NCI-H1436 treated with DMSO at 0.1 percent for 48 hours (cell line): ENCODE data around the gene ABCC6.
"Not testable (repeated sequence)": the region's sequence is repeated elsewhere in the genome, so short reads cannot be mapped to it uniquely, and the experiment has no call there.

Experiments
- DNase-seq: peaks from one replicate; lab custom pipeline; 2025; lab: John Stamatoyannopoulos, UW

Gene ABCC6

DNA sequence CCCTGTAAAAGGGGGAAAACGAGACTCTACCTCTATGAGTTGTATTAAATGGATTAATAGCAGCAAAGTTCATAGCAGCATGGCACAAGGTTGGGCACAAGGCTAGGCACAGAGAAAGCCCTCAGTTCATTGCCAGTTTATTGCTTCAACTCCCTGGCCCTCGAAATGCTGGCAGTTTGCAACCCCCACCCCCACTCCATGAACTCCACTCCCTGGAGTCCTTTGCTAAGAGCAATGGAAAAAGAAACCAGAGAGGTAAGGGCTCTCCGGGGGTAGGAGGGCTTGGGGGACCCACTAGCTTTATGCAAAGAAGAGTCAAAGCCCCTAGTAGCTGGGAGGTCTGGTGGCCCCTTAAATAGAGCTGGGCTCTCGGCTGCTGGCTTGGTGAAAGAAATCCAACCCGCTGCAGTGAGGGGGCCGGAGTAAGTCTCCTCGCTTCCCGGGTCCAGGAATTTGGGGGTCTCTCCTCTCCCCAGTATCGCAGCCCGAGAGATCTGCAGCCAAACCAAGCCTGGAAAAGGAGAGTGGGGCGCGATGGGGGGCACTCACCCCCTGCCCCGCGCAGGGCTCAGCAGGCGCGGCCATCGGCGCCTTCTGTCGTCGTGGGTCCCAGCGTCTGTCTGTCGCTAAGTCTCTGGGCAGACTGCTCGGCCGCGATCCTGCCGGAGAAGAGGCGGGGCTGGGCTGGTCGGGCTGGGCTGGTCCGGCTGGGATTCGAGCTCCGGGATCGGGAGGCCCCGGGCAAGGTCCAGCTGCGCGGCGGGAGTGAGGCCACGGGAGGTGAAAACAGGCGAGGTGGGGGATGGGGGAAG lies at the start of gene ABCC6:
Gene ABCC6 (minus strand): TSS at position 645 of the 812 bp plus-strand sequence. CDS start 60 bp downstream, at position 585.
- not testable (repeated sequence) for DNase-seq

DNA sequence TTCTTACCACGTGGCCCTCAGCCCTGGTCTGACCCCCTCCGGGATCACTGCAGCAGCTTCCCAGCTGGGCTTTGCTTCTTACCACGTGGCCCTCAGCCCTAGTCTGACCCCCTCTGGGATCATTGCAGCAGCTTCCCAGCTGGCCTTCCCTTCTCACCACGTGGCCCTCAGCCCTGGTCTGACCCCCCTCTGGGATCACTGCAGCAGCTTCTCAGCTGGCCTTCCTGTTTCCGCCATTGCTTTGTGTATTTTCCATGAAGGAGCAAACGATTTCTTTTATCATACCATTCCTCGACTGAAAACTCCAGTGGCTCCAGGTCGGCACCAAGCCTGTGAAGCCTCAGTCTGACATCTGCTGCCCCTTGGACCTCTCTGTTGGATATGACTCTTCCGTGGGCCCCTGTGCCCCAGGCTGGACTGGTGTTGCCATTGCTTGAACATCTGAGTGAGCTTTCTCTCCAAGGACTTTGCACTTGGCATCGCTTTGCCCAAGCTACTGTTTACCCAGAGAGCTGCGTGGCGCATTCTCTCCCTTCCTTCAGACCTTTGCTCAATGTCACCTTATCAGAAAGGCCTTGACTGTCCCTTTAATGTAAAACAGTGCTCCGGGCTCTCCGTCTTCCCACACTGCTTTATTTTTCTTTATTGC lies 49.4 kb upstream of the ABCC6 start:
- DNase-seq: not testable (repeated sequence)

DNA sequence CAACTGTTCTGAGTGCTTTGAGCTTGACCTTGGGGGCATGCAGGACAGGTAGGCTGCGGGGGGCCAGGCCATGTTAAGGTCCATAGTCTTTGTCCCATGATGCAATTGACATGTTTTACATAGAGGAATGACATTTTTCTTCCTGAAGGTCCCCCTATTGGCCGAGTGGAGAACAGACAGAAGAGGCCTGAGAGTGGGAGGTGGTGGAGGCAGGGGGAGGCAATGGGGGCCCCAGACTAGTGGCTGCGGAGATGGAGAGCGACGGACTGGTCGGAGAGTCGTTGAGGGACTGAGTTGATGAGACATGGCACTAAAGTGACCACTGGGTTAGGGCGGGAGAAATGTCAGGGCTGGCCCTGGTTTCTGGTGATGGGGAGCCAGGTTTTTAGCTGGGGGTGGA lies 48.4 kb upstream of the ABCC6 start:
- not testable (repeated sequence) for DNase-seq

DNA sequence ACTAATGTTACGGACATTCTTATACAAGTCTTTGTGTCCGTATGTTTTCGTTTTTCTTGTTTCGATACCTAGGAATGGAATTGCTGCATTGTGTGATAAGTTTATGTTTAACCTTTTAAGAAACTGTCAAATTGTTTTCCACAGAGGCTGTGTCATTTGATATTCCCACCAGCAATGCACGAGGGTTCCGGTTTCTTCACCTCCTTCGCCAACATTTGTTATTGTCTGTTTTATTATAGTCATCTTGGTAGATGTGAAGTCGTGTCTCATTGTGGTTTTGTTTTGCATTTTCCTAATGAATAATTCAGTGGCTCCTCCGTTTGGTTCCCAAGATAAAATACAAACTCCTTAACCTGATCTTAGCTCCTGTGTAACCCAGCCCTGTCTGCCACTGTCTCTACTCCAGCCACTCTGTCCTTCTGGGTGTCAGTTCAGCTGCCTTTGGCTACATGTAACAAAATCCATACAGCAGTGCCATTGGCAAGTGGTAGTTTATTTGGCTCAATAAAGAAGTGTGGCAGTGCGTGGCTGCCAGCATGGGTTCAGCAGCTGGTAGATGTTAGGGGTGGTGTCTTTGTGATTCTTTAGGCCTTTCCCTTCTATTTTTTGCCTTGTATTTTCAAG lies 45.0 kb upstream of the ABCC6 start:
- DNase-seq: not testable (repeated sequence)

DNA sequence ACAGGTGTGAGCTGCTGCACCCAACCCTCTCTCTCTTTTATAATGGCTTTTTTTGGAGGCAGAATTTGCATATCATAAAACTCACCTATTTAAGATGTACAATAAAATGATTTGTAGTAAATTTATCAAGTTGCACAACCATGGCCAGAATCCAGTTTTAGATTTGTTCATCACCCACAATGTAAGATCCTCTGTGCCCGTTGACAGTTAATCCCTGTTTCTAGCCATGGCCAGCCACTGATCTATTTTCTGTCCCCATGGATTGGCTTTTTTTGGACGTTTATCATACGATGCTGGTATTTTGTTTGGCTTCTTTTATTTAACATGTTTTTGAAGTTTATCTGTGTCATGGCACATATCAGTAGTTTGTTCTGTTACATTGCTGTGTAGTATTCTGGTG lies 44.4 kb upstream of the ABCC6 start:
- DNase-seq: not testable (repeated sequence)

DNA sequence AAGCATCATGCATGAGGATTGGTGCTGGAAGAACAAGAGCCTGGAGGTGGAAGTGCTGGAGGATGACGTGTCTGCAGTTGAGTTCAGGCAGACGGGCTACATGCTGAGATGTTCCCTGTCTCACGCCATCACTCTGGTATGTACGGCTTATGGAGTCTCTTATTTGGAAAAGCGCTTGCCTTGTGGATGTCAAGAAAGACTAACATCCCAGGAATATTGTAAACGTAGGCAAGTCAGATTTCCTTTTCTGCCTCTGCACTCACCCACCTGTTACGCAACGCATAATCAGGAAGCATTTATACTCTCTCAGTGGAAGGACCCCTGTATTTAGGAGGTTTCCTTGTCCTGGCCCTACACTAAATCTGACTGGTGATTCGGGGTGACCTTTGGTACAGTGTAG lies 41.8 kb upstream of the ABCC6 start:
- DNase-seq: not testable (repeated sequence)

DNA sequence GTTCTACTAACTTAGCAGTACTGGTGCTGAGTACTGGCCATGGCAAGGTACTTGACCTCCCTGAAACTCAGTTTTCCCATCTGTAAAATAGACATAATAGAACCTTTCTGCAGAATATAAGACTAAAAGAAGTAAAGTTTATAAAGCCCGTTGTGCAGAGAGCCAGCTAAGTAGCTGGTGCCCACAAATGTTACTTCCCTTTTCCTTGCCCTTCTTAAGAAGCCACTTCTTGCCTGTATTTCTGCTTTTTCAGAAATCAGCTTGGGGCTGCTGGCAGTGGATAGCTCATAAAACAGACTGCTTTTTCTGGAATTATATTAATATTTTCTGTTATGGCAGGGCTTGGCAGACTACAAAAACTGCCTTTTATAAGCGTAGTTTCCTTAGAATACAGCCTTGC lies 40.7 kb upstream of the ABCC6 start:
- not testable (repeated sequence) for DNase-seq

DNA sequence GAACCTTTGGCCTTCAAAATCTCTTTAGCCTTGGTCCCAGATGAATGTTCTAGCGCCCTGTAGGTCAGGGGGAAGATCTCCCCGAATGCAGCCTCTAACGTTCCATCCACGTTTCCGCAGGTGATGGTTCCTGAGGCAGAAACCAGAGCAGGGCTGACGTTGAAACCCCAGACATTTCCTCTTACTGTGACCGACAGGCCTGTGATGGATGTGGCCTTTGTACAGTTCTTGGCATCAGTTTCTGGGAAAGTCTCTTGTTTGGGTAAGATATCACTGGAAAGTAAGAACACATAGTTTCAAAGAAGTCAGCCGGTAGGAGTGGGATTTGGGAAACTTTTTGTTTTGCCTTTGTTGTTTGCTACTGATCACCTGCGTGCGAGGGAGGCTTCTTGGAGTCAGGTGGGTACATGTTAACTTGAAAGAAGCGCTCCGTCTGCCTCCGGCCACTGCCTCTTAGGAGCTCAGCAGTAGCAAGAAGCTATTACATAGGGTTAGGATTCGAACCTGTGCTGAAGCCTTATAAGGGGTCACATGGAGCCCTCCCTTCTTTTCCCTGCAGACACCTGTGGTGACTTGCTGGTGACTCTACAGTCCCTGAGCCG lies 39.8 kb upstream of the ABCC6 start:
- not testable (repeated sequence) for DNase-seq

DNA sequence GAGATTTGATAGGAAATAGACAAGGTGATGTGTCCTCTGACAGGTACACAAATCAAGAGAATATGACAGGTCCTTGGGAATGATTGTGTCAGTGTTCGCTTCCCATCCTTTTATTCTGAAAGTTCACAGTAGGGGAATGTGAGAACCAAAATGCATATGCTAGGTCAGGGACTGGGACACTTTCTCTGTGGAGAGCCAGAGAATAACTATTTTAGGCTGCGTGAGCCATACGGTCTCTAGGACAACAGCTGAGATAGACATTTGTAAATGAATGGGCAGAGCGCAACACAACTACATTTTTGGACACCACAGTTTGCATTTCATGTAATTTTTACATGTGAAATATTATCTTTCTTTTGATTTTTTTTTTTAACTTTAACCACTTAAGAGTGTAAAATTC lies 36.7 kb upstream of the ABCC6 start:
- not testable (repeated sequence) for DNase-seq

DNA sequence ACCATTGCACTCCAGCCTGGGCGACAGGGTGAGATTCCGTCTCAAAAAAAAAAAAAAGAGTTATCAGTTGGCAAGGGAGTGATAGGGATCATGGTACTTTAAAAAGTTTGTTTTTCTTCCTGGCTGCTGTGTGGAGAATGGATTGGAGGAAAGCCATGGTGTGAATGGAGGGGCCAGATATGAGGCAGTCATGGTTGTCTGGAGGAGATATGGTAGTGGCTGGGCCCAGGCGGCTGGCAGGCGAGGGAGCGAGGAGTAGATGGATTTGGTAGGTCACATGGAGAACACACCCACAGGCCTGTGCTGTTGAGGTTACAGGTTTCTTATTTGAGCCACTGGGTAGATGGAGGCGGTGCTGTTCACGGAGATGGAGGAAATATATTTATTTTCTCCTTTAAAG lies 35.5 kb upstream of the ABCC6 start:
- not testable (repeated sequence) for DNase-seq

DNA sequence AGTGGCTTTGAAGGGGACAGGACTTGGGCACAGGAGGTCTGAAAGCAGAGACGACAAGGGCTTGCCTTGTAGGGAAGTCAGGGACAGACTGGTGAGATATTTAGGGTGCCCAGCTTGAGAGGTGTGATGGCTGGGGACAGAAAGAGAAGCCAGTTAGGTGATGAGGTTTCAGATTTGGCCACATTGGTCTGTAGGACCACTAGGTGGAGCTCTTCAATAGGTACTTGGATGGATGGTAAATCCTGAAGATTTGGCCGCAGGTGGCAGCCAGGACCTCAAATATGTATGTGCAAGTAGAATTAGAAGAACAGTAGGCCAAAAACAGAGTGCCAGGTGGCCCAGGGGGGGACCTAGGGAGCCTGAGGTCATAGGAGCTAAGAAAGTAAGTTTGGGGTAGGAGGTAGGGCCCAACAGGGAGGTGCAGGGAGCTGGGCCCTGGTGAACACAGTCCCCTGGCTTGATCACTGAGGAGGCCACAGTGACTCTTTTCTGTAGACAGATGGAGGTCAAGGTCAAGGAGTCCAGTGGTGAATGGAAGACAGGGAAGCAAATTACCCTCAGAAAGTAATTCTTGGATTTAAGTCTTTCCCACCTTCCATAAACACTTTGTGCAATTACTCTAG lies 34.1 kb upstream of the ABCC6 start:
- DNase-seq: not testable (repeated sequence)

DNA sequence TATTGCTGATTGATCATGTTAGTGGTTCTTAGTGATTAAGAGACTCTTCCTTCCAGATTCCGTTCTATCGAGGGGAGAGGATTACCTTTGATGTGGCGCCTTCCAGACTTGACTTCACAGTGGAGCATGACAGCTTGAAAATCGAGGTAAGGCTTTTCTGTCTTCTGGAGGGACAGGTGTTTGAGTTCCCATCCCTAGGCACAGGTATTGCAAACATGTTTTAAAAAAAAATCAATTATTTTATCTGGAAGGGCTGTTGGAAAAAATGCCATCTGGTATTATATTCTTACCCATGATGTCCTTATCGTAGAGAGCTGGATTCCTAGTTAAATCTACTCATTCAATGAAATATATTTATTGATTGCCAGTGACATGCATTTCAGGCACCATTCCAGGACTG lies 29.1 kb upstream of the ABCC6 start:
- not testable (repeated sequence) for DNase-seq

DNA sequence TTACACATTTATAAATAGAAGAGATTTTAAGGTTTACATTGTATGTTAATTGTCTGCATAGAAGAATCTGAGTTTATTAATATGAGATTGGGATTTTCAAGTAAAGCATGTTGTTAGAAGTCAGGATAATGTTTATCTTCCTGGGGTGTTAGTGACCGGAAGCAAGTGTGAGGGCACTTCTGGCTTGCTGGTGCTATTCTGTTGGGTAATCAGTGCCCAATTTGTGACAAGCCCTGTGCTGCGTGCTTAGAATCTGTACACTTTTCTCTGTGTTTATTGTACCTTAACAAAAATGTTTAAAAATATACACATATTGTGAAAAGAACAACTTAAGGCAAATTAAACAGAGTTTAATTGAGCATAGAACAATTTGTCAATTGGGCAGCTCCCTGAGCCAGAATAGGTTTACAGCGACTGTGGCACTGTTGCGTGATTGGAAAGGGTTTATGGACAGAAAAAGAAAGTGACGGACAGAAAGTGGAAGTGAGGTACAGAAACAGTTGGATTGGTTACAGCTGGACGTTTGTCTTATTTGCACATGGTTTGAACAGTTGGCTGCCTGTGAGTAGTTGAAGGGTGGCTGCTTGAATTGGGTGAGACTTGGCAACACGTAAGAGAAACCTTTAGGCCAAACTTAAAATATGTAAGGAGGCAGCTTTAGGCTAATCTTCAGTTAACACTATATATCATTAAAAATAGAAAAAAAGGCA lies 26.5 kb upstream of the ABCC6 start:
- not testable (repeated sequence) for DNase-seq

DNA sequence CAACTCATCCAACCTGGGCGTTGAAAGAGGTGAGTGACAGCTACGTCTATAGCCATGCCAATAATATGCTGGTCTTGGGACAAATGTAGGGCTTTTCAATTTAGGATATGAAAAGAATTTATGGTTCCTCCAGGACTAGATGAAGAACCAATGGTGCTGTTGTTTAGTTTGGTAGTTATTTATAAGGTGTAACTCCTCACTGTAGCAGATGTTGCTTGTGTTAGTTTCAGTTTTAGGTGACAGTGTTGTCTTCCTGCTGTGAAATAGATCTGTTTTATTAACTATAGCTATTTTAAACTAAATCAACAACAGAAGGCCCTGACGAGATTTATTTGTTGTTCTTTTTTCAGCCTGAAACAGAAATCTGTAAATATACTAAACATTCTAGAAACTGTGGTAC lies 24.1 kb upstream of the ABCC6 start:
- DNase-seq: not testable (repeated sequence)

DNA sequence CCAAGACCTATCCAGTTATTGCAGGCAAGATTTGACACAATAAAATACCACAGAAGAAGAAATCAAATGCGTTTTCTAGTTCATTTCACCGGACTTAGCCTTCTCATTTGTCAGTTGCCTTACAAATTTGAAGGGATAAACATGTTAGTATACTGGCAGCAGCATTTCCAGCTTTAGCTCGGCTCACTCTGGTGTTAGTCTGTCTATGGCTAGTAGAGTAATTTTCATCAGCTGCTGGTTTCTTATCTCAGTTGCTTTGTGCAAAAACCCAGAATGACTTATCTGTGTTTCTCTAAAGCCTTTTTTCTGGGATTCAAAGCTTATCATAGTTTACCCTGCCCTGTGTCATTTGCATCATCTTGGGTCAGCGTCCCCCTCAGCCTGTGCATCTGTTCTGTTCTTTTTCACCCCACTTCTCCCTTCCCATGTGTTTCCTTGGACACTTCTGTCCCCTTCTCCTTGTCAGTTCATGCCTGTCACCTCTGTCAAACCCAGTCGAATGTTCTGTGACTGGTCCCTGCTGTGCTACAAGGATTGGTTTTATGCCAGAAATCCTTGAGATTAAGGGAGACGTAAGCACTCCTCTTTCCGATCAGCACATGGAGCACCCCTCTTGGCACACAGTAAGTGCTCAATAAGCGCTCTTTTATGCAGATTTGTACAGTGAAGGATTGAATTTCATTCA lies 23.4 kb upstream of the ABCC6 start:
- DNase-seq: not testable (repeated sequence)

DNA sequence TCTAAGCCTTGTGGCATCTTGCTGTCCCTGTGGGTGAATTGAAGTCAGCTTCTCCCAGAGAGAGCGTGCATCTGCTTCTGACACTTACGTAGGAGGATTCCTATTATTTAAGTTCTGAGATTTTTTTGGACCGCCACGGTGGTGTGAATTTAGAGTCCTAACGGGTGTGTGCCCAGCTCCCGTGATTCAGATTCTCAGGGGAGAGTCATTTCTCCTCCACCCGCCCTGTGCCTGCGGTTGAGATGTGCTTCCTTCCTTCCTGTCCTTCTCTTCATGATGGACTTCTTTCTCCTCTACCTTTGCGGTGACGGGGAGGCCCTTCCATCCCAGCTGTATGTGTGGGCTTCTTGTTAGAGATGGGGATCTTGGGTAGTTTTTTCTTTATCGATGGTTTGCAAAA lies 20.6 kb upstream of the ABCC6 start:
- DNase-seq: not testable (repeated sequence)

DNA sequence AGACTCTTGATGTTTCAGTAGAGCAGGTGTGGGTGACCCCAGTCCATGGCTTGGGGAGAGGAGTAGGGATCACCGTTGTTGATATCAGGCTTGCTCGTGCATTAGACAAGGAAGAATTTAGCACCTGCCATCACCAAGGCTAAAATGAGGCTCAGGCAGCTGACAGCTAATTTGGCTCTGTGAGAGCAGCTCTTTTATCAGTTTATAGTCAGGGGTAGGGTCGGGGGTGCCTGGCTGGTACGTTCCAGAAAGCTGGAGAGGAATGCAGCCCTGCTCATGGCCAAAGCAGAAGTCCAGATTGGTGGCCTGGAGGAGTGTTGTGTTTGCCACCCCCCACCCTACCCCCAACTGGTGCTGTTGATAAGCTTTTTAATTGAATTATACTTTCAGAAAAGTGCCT lies 17.4 kb upstream of the ABCC6 start:
- not testable (repeated sequence) for DNase-seq

DNA sequence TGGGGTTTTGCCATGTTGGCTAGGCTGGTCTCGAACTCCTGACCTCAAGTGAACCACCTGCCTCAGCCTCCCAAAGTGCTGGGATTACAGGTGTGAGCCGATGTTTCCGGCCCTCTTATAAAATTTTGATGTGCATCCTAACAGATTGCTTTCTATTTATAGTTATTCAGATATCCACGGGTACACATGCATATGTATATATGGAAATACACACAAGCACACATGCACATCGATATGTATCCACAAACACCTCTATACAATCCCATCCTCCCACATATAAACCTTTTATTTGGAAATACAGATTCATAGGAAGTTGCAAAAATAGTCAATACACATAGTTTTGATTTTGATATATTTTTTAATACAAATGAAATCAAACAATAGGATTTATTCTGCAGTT lies 14.4 kb upstream of the ABCC6 start:
- DNase-seq: not testable (repeated sequence)

DNA sequence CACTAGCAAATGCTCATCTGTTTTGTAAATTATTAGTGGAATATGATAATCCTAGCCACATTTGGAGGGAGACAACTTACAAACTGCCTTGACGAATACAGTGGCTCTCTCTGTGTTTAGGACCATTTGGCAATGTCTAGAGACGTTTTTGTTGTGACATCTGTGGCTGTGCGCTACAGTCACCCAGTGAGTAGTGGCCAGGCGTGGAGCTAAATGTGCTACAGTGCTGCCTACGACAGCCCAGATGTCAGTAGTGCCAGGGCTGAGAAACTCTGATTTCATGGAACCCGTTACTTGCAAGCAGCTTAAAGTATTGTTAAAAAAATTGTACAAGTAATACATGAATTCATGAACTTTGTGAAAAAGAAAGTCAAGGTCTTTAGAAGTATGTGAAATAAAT lies 13.8 kb upstream of the ABCC6 start:
- not testable (repeated sequence) for DNase-seq

DNA sequence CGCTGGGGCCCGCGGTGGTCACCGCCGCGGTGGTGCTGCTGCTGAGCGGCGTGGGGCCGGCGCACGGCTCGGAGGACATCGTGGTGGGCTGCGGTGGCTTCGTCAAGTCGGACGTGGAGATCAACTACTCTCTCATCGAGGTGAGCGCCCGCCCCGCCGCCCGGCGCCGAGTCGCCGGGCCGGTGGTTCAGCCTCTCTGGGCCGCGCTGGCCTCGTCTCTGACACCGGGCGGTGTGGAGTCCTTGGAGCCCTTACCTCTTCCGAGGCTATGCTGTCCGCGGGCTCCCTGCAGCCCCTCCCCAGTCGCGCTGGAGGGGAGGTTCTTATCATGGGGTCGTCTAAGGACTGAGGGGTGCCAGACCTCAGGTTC lies 9.4 kb upstream of the ABCC6 start:
- not testable (repeated sequence) for DNase-seq
